ENCODE measurements around the gene IQCF5.

IQCF5 gene

DNA sequence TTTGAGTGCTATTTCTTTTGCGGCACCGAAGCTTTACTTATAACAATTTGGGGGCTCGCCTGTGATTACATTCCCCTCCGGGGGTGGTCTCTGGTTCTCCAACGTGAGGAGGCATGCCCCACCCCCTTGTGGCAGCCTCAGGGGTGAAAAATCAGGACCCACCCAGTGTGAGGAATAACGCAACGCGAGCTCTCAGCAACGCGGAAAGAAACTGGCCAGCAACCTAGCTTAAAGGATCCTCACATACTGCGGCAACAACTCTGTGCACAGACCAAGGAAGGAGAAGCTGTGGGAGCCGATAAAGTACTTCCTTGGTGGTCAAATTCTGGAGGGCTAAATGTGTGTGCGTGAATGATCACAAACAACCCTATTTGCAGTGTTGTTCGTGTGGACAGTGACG lies 22.0 kb upstream of the IQCF5 start:
- TF ChIP-seq, protein P1, sequence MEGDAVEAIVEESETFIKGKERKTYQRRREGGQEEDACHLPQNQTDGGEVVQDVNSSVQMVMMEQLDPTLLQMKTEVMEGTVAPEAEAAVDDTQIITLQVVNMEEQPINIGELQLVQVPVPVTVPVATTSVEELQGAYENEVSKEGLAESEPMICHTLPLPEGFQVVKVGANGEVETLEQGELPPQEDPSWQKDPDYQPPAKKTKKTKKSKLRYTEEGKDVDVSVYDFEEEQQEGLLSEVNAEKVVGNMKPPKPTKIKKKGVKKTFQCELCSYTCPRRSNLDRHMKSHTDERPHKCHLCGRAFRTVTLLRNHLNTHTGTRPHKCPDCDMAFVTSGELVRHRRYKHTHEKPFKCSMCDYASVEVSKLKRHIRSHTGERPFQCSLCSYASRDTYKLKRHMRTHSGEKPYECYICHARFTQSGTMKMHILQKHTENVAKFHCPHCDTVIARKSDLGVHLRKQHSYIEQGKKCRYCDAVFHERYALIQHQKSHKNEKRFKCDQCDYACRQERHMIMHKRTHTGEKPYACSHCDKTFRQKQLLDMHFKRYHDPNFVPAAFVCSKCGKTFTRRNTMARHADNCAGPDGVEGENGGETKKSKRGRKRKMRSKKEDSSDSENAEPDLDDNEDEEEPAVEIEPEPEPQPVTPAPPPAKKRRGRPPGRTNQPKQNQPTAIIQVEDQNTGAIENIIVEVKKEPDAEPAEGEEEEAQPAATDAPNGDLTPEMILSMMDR (IDR thresholded peaks at IDR 0.05; ENCODE audit: low read depth, low read length, missing control alignments), result no peak
- in situ Hi-C loops (cut with HindIII; ENCODE audit: low sequenced_read_pairs), result no loop called here
- H3K4me3 ChIP-seq (ENCODE audit: low read depth, low read length), result no peak overlapping the region
- no peak for DNase-seq (ENCODE audit: low read depth)

DNA sequence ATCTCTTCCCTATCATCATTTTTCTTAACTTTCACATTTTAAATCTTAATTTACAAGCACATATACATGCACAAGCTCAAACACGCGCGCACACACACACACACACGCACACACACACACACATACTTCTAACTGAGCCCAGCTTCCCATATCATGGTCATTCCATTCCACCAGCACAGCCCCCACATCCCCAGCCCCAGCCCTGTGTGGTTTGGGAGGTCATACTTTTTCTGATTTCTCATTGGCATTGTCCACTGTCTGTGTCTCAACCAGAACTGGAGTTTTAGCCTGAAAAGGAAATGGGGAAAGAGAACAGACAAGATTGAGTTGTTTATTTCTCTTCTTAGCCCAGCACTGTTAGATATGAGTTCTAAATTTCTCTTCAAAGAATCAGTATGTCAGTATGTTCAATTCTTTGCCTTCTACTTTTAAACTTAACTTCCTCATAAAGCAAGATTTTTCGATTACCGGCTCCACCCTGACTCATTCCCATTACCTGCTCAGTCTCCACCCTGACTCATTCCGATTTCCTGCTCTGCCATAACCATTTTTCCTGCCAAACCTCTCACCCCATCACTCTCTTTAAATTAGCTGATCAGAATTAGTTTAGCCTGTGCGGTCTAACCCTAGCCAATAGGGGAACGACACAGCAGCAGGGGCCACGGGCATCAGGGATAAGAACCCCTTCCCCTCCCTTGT lies 21.4 kb upstream of the IQCF5 start:
- H3K4me3 ChIP-seq (ENCODE audit: low read depth, low read length), result no peak overlapping the region

DNA sequence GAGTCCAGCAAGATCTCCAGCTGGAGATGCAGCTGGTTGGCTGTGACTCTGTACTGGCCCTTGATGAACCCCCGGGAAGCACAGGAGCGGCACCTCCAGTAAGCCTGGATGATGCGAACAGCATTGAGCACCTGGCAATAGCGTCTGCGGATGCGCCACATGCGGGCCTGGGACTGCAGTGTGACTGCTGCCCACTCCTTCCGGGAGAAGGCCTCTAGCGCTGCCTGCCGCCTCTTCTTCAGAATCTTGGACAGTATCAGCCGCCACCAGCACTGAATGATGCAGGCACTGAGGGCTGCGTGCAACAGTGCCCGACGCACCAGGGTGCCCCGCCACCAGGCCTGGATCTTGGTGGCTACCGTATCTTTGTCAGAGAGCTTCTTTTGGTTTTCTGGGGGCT lies 19.5 kb upstream of the IQCF5 start:
- no peak for DNase-seq (ENCODE audit: low read depth)
- in situ Hi-C loops (cut with HindIII; ENCODE audit: low sequenced_read_pairs), result loop anchor here (5.0 kb wide), 1 partner anchor 58 kb away; no protein-coding TSS in a partner anchor
- TF ChIP-seq, protein P1 (IDR thresholded peaks at IDR 0.05; ENCODE audit: low read depth, low read length, missing control alignments), result no peak
- no peak overlapping the region for H3K4me3 ChIP-seq (ENCODE audit: low read depth, low read length)

More for the DNA sequence above, 21.4 kb upstream of the IQCF5 start:
- no peak for DNase-seq (ENCODE audit: low read depth)
- TF ChIP-seq, protein P1 (IDR thresholded peaks at IDR 0.05; ENCODE audit: low read depth, low read length, missing control alignments), result no peak
- in situ Hi-C loops (cut with HindIII; ENCODE audit: low sequenced_read_pairs), result no loop called here

DNA sequence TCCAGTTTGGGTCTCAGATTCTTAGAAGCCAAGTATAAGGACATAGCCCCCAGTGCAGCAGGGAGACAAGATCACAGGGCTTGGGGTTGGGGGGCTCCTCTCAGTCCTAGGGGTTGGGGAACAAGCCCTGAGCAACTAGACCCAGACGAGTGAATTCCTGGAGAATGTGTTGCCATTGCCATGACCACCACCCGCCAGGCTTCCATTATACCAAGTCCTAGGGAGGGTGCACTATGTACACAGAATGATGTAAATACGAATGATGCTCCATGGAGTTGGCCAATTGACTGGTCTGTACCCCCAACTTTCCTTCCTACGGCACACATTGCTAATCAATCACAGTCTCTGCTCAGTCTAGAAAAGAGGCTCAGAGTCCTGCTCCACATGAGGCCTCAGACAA lies 19.0 kb upstream of the IQCF5 start:
- TF ChIP-seq, protein P1 (IDR thresholded peaks at IDR 0.05; ENCODE audit: low read depth, low read length, missing control alignments), result no peak
- no peak overlapping the region for H3K4me3 ChIP-seq (ENCODE audit: low read depth, low read length)
- no peak for DNase-seq (ENCODE audit: low read depth)
- in situ Hi-C loops (cut with HindIII; ENCODE audit: low sequenced_read_pairs), result loop anchor here (5.0 kb wide), 1 partner anchor 57 kb away; no protein-coding TSS in a partner anchor

DNA sequence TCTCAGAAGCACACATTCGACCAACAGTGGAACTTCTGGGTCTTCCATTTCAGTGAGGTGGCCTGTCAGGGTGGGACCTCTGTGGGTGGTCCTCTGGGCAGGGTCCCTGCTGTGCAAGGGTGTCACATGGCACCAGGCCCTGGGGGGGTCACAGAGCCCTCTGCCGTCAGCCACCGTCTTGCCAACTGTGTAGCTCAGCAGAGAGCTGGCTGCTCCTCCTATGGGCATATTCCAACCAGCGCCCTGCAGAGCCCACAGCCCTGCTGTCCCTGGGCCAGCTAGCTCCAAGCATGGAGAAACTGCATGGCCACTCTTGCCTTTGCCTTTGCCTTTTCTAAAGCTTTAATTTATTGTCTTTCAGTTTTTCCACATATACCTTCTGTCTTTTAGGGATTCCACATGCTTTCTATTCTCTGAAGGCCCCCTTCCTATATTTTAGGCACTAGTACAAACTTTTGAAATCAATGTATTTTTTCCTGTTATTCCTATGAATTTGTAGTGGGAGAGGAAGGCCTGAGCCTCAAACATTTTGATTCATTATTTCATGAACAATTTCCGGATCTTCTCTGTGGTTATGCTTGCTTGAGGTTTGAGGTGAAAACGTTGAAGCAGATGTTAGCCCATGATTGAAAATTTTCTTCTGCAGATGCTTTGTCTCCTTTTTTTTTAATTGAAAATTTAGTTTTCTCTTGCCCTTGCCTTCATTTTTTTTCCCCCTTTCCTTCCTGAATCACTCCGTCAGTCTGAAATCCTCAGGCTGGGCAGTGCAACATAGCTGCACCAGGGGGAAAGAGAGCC lies 16.0 kb upstream of the IQCF5 start:
- TF ChIP-seq, protein P1 (IDR thresholded peaks at IDR 0.05; ENCODE audit: low read depth, low read length, missing control alignments), result no peak
- in situ Hi-C loops (cut with HindIII; ENCODE audit: low sequenced_read_pairs), result loop anchor here (5.0 kb wide), 1 partner anchor 54 kb away; no protein-coding TSS in a partner anchor
- no peak for DNase-seq (ENCODE audit: low read depth)
- H3K4me3 ChIP-seq (ENCODE audit: low read depth, low read length), result no peak overlapping the region

DNA sequence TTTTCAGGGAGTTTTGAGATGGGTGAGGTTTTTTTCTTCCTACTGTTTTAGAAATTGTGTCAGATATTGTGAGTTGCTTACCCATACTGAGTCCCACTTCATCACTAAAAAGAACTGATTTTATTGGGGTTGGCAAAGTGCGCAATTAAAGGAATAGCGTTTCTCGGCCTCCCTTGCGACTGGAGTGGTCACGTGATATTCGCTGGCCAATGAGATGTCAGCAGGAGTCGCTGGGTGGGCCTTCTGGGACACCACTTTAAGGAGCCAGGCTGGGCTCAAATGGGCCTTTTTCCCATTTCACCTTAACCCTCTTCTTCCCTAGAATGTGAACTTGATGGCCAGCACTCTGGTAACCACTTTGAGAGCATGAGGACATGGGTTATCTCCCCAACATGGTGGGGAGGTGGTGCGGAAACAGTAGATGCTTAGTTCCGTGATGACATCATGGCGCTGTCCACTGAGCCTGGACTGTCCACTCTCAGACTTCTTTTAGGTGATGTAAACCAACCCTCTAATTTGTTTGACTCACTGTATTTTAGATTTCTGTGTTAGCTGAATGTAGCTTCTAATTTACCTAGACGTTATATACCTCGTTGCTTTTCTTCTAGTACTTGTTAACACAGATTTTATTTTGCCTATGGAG lies 13.2 kb upstream of the IQCF5 start:
- no peak for DNase-seq (ENCODE audit: low read depth)
- H3K4me3 ChIP-seq (ENCODE audit: low read depth, low read length), result no peak overlapping the region
- TF ChIP-seq, protein P1 (IDR thresholded peaks at IDR 0.05; ENCODE audit: low read depth, low read length, missing control alignments), result no peak
- in situ Hi-C loops (cut with HindIII; ENCODE audit: low sequenced_read_pairs), result no loop called here
